ENCODE measurements around the gene TEX38.

GRCh38 chr1:46673749-46674182 lies 2.1 kb downstream of the TEX38 start:
- TF ChIP-seq CTCF (IDR thresholded peaks at IDR 0.05) (no peak), EZH2 (IDR thresholded peaks at IDR 0.05) (no peak)

All from neural progenitor cell (in vitro differentiated cells).